Neuronal stem cell (in vitro differentiated cells): ENCODE measurements around the gene TH.

Experiments
- DNase-seq: peaks from one replicate; pipeline ENCODE4 v3.0.0-alpha.2; 2013; ENCODE audit warnings: low spot score
- H2AFZ ChIP-seq: one replicate; pipeline ENCODE4 v1.6.1; 2013; ENCODE audit warnings: mild to moderate bottlenecking, low read length, inconsistent platforms
- H2AK5ac ChIP-seq: 2 replicates; pipeline ENCODE4 v1.6.1; 2013; ENCODE audit warnings: low read depth, mild to moderate bottlenecking, inconsistent platforms, low read length, moderate library complexity, mixed read lengths
- H2BK120ac ChIP-seq: 2 replicates; pipeline ENCODE4 v1.6.1; 2013; ENCODE audit warnings: low read depth, mild to moderate bottlenecking, inconsistent platforms, low read length, moderate library complexity, mixed read lengths
- H2BK12ac ChIP-seq: one replicate; pipeline ENCODE4 v1.6.1; 2013; ENCODE audit warnings: low read length, inconsistent platforms
- H2BK15ac ChIP-seq: 2 replicates; pipeline ENCODE4 v1.6.1; 2013; ENCODE audit warnings: mild to moderate bottlenecking, low read length, inconsistent platforms, mixed read lengths
- H2BK5ac ChIP-seq: one replicate; pipeline ENCODE4 v1.6.1; 2013; ENCODE audit warnings: inconsistent platforms, mild to moderate bottlenecking, low read length, moderate library complexity
- H3K14ac ChIP-seq: one replicate; pipeline ENCODE4 v1.6.1; 2013; ENCODE audit warnings: low read length, inconsistent platforms
- H3K18ac ChIP-seq: 2 replicates; pipeline ENCODE4 v1.6.1; 2013; ENCODE audit warnings: low read length, inconsistent platforms
- H3K23ac ChIP-seq: 2 replicates; pipeline ENCODE4 v1.6.1; 2013; ENCODE audit warnings: low read depth, mild to moderate bottlenecking, mixed read lengths, low read length, inconsistent platforms; ENCODE audit not compliant: poor library complexity
- H3K27ac ChIP-seq: replicated peaks from 3 replicates; pipeline ENCODE4 v1.5.1; 2013; ENCODE audit warnings: low read length, inconsistent platforms
- H3K27me3 ChIP-seq, 3 experiments: 2 replicates each; pipeline ENCODE4 v1.6.1; 2013; ENCODE audit warnings: low read length in 3 of 3, mild to moderate bottlenecking in 2 of 3, inconsistent platforms in 1 of 3, low read depth in 1 of 3, mixed read lengths in 1 of 3, moderate library complexity in 1 of 3; ENCODE audit not compliant: control insufficient read depth in 3 of 3, insufficient read depth in 3 of 3
- H3K36me3 ChIP-seq, 2 donors: replicated peaks in 1 of 2; 2 replicates each; pipeline ENCODE4 v1.6.1; 2013; ENCODE audit warnings: low read length in 2 of 2; ENCODE audit not compliant: control insufficient read depth in 2 of 2, insufficient read depth in 2 of 2
- H3K4ac ChIP-seq: 2 replicates; pipeline ENCODE4 v1.6.1; 2013; ENCODE audit warnings: inconsistent platforms, mild to moderate bottlenecking, low read length, moderate library complexity
- H3K4me1 ChIP-seq, 2 donors: 1 replicate in 1 of 2; 2 replicates in 1 of 2; pipeline ENCODE4 v1.6.1; 2013; ENCODE audit warnings: low read length in 2 of 2, low read depth in 1 of 2; ENCODE audit not compliant: control insufficient read depth in 2 of 2, insufficient read depth in 1 of 2
- H3K4me2 ChIP-seq: one replicate; pipeline ENCODE4 v1.6.1; 2013; ENCODE audit warnings: mild to moderate bottlenecking, low read length, inconsistent platforms; ENCODE audit not compliant: insufficient read depth, poor library complexity, severe bottlenecking
- H3K4me3 ChIP-seq, 2 donors: 2 replicates each; pipeline ENCODE4 v1.5.1; 2013; ENCODE audit warnings: low read length in 2 of 2, mild to moderate bottlenecking in 2 of 2, inconsistent platforms in 1 of 2, moderate library complexity in 1 of 2
- H3K79me1 ChIP-seq: one replicate; pipeline ENCODE4 v1.6.1; 2013; ENCODE audit warnings: low read depth, mild to moderate bottlenecking, inconsistent platforms, low read length, moderate library complexity
- H3K9ac ChIP-seq: one replicate; pipeline ENCODE4 v1.6.1; 2013; ENCODE audit warnings: mild to moderate bottlenecking, low read depth, low read length, inconsistent platforms; ENCODE audit not compliant: poor library complexity
- H3K9me3 ChIP-seq, 2 donors: replicated peaks in 1 of 2; 2 replicates each; pipeline versions ENCODE3 to v1.6.1; 2013; ENCODE audit warnings: low read length in 2 of 2, mild to moderate bottlenecking in 2 of 2, inconsistent platforms in 1 of 2, low read depth in 1 of 2, mixed read lengths in 1 of 2, moderate library complexity in 1 of 2; ENCODE audit not compliant: control insufficient read depth in 2 of 2, insufficient read depth in 1 of 2
- H4K8ac ChIP-seq: one replicate; pipeline ENCODE4 v1.6.1; 2013; ENCODE audit warnings: low read depth, mild to moderate bottlenecking, inconsistent platforms, low read length, moderate library complexity
- H4K91ac ChIP-seq: one replicate; pipeline ENCODE4 v1.6.1; 2013; ENCODE audit warnings: low read length, low read depth, mild to moderate bottlenecking, inconsistent platforms; ENCODE audit not compliant: poor library complexity
- WGBS, 2 donors: extraction: QIAGEN DNeasy Blood & Tissue Kit; methylation state at CpG; one replicate each; pipeline ENCODE4 v1.1.7; 2013; ENCODE audit warnings: missing lambda C conversion rate in 2 of 2, mixed read lengths in 1 of 2; ENCODE audit not compliant: insufficient read length in 2 of 2, insufficient replicate concordance in 1 of 2; ENCODE audit errors: extremely low coverage in 2 of 2; 5-methylcytosine and 5-hydroxymethylcytosine counted together

The TH gene

GRCh38 chr11:2130881-2131352, 40.7 kb downstream of the TH start:
- no peak overlapping the region for H3K27ac ChIP-seq
- no peak overlapping the region for H2AFZ ChIP-seq
- DNase-seq: no peak
- no peak overlapping the region for H2BK120ac ChIP-seq
- no peak overlapping the region for H3K9ac ChIP-seq
- WGBS, 2 donors: no CpG with 5 or more reads among the region's 18 CpGs
- peak overlapping the region; percentile 63 for H2AK5ac ChIP-seq
- no peaks in the 10 kb centered on the region for H3K79me1 ChIP-seq
- peaks cover 0 to 8% of the 10 kb centered on the region in 2 donors for H3K9me3 ChIP-seq
- no peak overlapping the region for H2BK5ac ChIP-seq
- no peaks in the 10 kb centered on the region for H3K36me3 ChIP-seq
- no peak overlapping the region for H4K91ac ChIP-seq
- no peak overlapping the region for H3K4me3 ChIP-seq
- peak overlapping the region; percentile 21 for H3K14ac ChIP-seq
- peak overlapping the region; percentile 65 for H3K23ac ChIP-seq
- no peak overlapping the region for H2BK12ac ChIP-seq
- H4K8ac ChIP-seq: no peak overlapping the region
- peak overlapping the region; percentile 81 for H2BK15ac ChIP-seq
- peaks cover 0 to 1% of the 10 kb centered on the region in 2 donors for H3K4me1 ChIP-seq
- peaks cover 0 to 44% (median 30%) of the 10 kb centered on the region in 3 experiments for H3K27me3 ChIP-seq
- no peak overlapping the region for H3K4me2 ChIP-seq
- peak overlapping the region; percentile 53 for H3K4ac ChIP-seq
- peak overlapping the region; percentile 76 for H3K18ac ChIP-seq

GRCh38 chr11:2129699-2130366, 41.8 kb downstream of the TH start:
- Histone ChIP-seq H3K4me1 (peaks cover 0 to 1% of the 10 kb centered on the region in 2 donors), H3K9me3 (peaks cover 0 to 6% of the 10 kb centered on the region in 2 donors), H3K27me3 (peaks cover 0 to 33% (median 21%) of the 10 kb centered on the region in 3 experiments), H2BK15ac (peak overlapping the region; percentile 58), H3K9ac (no peak overlapping the region), H3K79me1 (no peaks in the 10 kb centered on the region), H3K18ac (peak overlapping the region; percentile 28), H2AK5ac (peak overlapping the region; percentile 21), H3K27ac (no peak overlapping the region), H3K23ac (peak overlapping the region; percentile 31), H2BK5ac (peak overlapping the region; percentile 24), H3K14ac (no peak overlapping the region), H4K8ac (no peak overlapping the region), H2AFZ (no peak overlapping the region), H3K4ac (no peak overlapping the region), H2BK12ac (no peak overlapping the region), H3K36me3 (no peaks in the 10 kb centered on the region), H2BK120ac (no peak overlapping the region), H4K91ac (no peak overlapping the region), H3K4me3 (no peak overlapping the region), H3K4me2 (no peak overlapping the region)
- DNase-seq: no peak
- WGBS, 2 donors: no CpG with 5 or more reads among the region's 25 CpGs

- DNase-seq: no peak
- peak overlapping the region; percentile 12 for H3K14ac ChIP-seq
- H2BK5ac ChIP-seq: peak overlapping the region; percentile 24
- H2BK15ac ChIP-seq: peak overlapping the region; percentile 49
- H2AFZ ChIP-seq: no peak overlapping the region
- no peak overlapping the region for H3K4ac ChIP-seq
- no peak overlapping the region for H2BK120ac ChIP-seq
- no peak overlapping the region for H3K4me3 ChIP-seq
- H3K9ac ChIP-seq: no peak overlapping the region
- no peak overlapping the region for H4K91ac ChIP-seq
- peak overlapping the region; percentile 28 for H3K18ac ChIP-seq
- no peaks in the 10 kb centered on the region for H3K36me3 ChIP-seq
- H2BK12ac ChIP-seq: no peak overlapping the region
- peak overlapping the region; percentile 78 for H2AK5ac ChIP-seq
- H3K9me3 ChIP-seq: peaks cover 0 to 6% of the 10 kb centered on the region in 2 donors
- no peak overlapping the region for H3K23ac ChIP-seq
- H3K79me1 ChIP-seq: no peaks in the 10 kb centered on the region
- H3K4me2 ChIP-seq: no peak overlapping the region
- peaks cover 0 to 1% of the 10 kb centered on the region in 2 donors for H3K4me1 ChIP-seq
- no peak overlapping the region for H3K27ac ChIP-seq
- peaks cover 0 to 27% (median 20%) of the 10 kb centered on the region in 3 experiments for H3K27me3 ChIP-seq
- no peak overlapping the region for H4K8ac ChIP-seq
- WGBS, 2 donors: no CpG with 5 or more reads among the region's 17 CpGs
These were observed 42.3 kb downstream of the TH start for GRCh38 chr11:2129308-2129698.

- H2BK5ac ChIP-seq: no peak overlapping the region
These were observed 42.9 kb downstream of the TH start for GRCh38 chr11:2128511-2129307.

More at GRCh38 chr11:2128511-2129307, 42.9 kb downstream of the TH start:
- H3K79me1 ChIP-seq: no peaks in the 10 kb centered on the region
- WGBS, 2 donors: no CpG with 5 or more reads among the region's 12 CpGs
- H4K91ac ChIP-seq: no peak overlapping the region
- no peak overlapping the region for H3K4me2 ChIP-seq
- H3K9me3 ChIP-seq: peaks cover 0 to 6% of the 10 kb centered on the region in 2 donors
- no peak overlapping the region for H2AFZ ChIP-seq
- H3K27ac ChIP-seq: no peak overlapping the region
- H3K9ac ChIP-seq: no peak overlapping the region
- peak overlapping the region; percentile 81 for H2AK5ac ChIP-seq
- H3K14ac ChIP-seq: no peak overlapping the region
- H3K4ac ChIP-seq: no peak overlapping the region
- no peak overlapping the region for H2BK12ac ChIP-seq
- no peak overlapping the region for H3K23ac ChIP-seq
- peaks cover 0 to 21% (median 15%) of the 10 kb centered on the region in 3 experiments for H3K27me3 ChIP-seq
- H3K4me1 ChIP-seq: peaks cover 0 to 1% of the 10 kb centered on the region in 2 donors
- H4K8ac ChIP-seq: no peak overlapping the region
- no peak overlapping the region for H3K4me3 ChIP-seq
- no peak for DNase-seq
- peak overlapping the region; percentile 76 for H3K18ac ChIP-seq
- no peak overlapping the region for H2BK15ac ChIP-seq
- H3K36me3 ChIP-seq: no peaks in the 10 kb centered on the region
- H2BK120ac ChIP-seq: peak overlapping the region; percentile 72
